Lower leg skin (tissue), 4 donors: ENCODE measurements around the gene NHERF2. TPM values are rescaled to one million over a fixed set of nuclear protein-coding genes. Genes with fewer than 3 reads are reported as not detected.

Experiments
- DNase-seq, 2 donors: peaks; one replicate each; pipeline ENCODE4 v3.0.0-alpha.2; 2019; ENCODE audit warnings: low spot score in 2 of 2
- H3K4me3 ChIP-seq: fragments of 200-600 bp; sonication (generic); 2 replicates; pipeline ENCODE4 v1.5.1; 2017; ENCODE audit warnings: mild to moderate bottlenecking, low read depth; ENCODE audit not compliant: poor library complexity, severe bottlenecking
- CTCF ChIP-seq, 3 donors: fragments of 450-650 bp; IDR thresholded peaks; one replicate each; pipeline ENCODE4 v1.5.1; 2016; ENCODE audit warnings: antibody characterized with exemption in 3 of 3, mild to moderate bottlenecking in 3 of 3, moderate library complexity in 2 of 3
- POLR2A ChIP-seq, 2 donors: fragments of 450-650 bp; IDR thresholded peaks; one replicate each; pipeline ENCODE4 v1.6.1; 2016 to 2017; ENCODE audit warnings: antibody characterized with exemption in 2 of 2, mild to moderate bottlenecking in 1 of 2, moderate library complexity in 1 of 2
- WGBS, 2 donors: methylation state at CpG; one replicate each; pipeline ENCODE4 v1.1.5; 2018; 5-methylcytosine and 5-hydroxymethylcytosine counted together
- intact Hi-C: fragments of 100-400 bp; cut with DNase I; formaldehyde crosslinking; loops from one replicate; pipeline ENCODE4 v1.15.0; 2023; ENCODE audit warnings: low total_unique reads
- total RNA-seq, 4 donors: library from RNA; depleted of rRNA; stranded (reverse); fragments of >200 nt; gene quantifications; one replicate each; pipeline ENCODE4 v1.1.0, GENCODE V29; 2016

The NHERF2 gene
- total RNA-seq, 4 donors from 2014 or later, result 11.9 to 30.6 (median 27.3) TPM

DNA sequence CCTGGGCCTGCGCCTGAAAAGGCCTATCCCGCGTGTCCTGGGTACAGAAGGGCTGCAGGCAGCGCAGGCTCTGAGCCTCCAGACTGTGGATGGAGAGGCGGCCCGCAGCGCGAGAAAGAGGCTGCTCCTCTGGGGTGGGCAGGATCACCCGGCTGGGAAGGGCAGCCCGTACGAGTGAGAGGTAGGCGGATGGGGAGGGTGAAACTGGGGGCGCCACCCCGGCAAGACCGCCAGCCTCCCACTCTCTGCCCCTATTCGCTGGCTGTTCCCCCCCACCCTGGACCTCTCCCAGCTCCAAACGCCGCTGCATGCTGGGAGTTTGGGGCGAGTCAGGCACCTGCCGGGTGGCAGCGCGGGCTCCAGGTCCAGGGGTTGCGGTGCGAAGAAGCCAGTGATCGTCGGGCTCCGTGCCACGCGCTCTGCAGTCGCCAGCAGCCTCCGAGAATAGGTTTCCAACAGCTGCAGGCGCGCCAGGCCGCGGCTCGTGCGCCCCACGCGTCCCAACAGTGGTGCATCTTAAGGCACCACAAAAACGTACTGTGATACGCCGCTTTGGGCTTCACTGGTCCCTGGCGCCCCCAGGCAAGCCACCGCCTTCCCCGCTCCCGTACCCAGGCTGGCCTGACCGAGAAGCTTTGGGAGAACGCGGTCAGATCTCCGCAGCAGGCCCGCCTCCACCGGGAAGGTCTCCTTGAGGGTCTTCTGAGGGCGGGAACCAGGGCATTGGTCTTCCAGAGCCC, 46.5 kb upstream of the NHERF2 start:
- no peak for DNase-seq
- intact Hi-C loops, result no loop called here
- H3K4me3 ChIP-seq, result no peak overlapping the region
- no peak for TF ChIP-seq CTCF (IDR thresholded peaks at IDR 0.05)
- no peak for TF ChIP-seq POLR2A (IDR thresholded peaks at IDR 0.05)
- 3 to 5% methylated on average over 43 to 45 of the region's 53 CpGs for WGBS, 2 donors

DNA sequence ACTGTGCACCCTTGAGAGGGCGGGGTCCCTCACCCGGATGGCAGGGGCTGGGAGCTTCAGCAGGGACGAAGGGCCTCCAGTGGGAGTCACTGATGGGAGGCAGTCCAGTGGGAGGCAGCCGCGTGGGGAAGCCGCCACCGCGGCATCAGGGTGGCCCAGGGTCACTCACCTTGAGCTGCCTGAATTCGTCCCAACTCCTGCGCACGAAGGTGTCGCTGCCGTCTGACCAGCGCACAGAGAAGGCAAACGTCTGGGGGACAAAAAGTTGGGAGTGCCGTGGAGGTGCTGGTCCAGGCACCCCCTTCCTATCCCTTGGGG, 46.0 kb upstream of the NHERF2 start:
- H3K4me3 ChIP-seq, result no peak overlapping the region
- intact Hi-C loops, result no loop called here
- DNase-seq, result no peak
- TF ChIP-seq POLR2A (IDR thresholded peaks at IDR 0.05), result no peak
- TF ChIP-seq CTCF (IDR thresholded peaks at IDR 0.05), result no peak
- WGBS, 2 donors, result 20 to 22% methylated on average over 14 to 15 of the region's 16 CpGs

DNA sequence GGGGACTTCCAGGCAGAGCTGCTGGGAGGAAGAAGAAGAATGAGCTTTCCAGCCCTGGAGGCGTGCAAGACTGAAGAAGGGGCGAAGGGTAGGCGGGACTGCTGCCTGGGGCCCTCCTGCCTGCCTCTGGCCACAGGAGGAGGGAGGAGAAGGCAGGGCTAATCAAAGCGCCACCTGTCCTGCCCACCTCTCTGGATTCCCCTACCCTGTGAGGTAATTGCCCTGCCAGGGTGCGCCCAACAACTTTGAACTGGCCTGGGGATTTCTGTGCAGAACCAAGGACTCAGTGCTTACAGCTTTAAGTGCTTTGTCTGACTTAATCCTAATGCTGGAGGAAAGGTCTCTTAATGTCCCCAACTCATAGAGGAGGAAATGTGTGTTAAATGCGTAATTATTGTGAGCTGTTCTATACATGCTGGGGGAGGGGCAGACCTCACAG, 45.3 kb upstream of the NHERF2 start, which contains the start of gene NOXO1:
Gene NOXO1 (minus strand): TSS at position 72 of the 439 bp plus-strand sequence. CDS start 290 bp downstream, outside the sequence.
- WGBS, 2 donors, result 28 to 30% methylated on average over 6 of the region's 6 CpGs
- intact Hi-C loops, result no loop called here
- no peak for DNase-seq
- no peak for TF ChIP-seq CTCF (IDR thresholded peaks at IDR 0.05)
- no peak for TF ChIP-seq POLR2A (IDR thresholded peaks at IDR 0.05)
- no peak within 1 kb of the TSS for H3K4me3 ChIP-seq

- TF ChIP-seq CTCF (IDR thresholded peaks at IDR 0.05) (no peak), POLR2A (IDR thresholded peaks at IDR 0.05) (no peak)
- no peak overlapping the region for H3K4me3 ChIP-seq
- intact Hi-C loops, result no loop called here
- DNase-seq, result no peak
- WGBS, 2 donors, result 37 to 41% methylated on average over 4 to 5 of the region's 5 CpGs
Measured at GRCh38 chr16:1982013-1982433, 44.7 kb upstream of the NHERF2 start.

- DNase-seq, result no peak
- no peak for TF ChIP-seq CTCF (IDR thresholded peaks at IDR 0.05)
- no peak for TF ChIP-seq POLR2A (IDR thresholded peaks at IDR 0.05)
- intact Hi-C loops, result no loop called here
- WGBS, 2 donors, result 26 to 32% methylated on average over 19 of the region's 19 CpGs
- H3K4me3 ChIP-seq, result peak overlapping the region; percentile 57
Measured at GRCh38 chr16:1982991-1983543, 43.6 kb upstream of the NHERF2 start.
